ENCODE measurements around the gene TBC1D22B.

GRCh38 chr6:37331047-37331446 is 73.5 kb downstream of the TBC1D22B start:
- TF ChIP-seq POLR2A (IDR thresholded peaks at IDR 0.05) (no peak), CTCF (IDR thresholded peaks at IDR 0.05) (no peak)
